HEK293 (cell line): Measurements from ENCODE around the gene PDCL3.

Source experiments
- RBAK ChIP-seq: fragments of 450-650 bp; formaldehyde crosslinking; IDR thresholded peaks from 2 replicates; pipeline ENCODE4 v1.5.1; 2016; ENCODE audit warnings: missing biosample characterization, missing genetic modification characterization
- ZFP69B ChIP-seq: fragments of 450-650 bp; formaldehyde crosslinking; IDR thresholded peaks from 2 replicates; pipeline ENCODE4 v1.5.1; 2016; ENCODE audit warnings: missing biosample characterization, missing genetic modification characterization
- ZNF112 ChIP-seq: fragments of 450-650 bp; formaldehyde crosslinking; IDR thresholded peaks from 2 replicates; pipeline ENCODE4 v1.5.0; 2017; ENCODE audit warnings: missing biosample characterization, missing genetic modification characterization
- ZNF146 ChIP-seq: fragments of 450-650 bp; formaldehyde crosslinking; IDR thresholded peaks from 2 replicates; pipeline ENCODE4 v1.5.1; 2016; ENCODE audit warnings: missing biosample characterization, missing genetic modification characterization
- ZNF155 ChIP-seq: fragments of 450-650 bp; formaldehyde crosslinking; IDR thresholded peaks from 2 replicates; pipeline ENCODE4 v1.5.1; 2016; ENCODE audit warnings: missing biosample characterization, missing genetic modification characterization
- ZNF169 ChIP-seq: fragments of 450-650 bp; formaldehyde crosslinking; IDR thresholded peaks from 2 replicates; pipeline ENCODE4 v1.5.1; 2016; ENCODE audit warnings: missing biosample characterization, missing genetic modification characterization
- ZNF423 ChIP-seq: fragments of 450-650 bp; formaldehyde crosslinking; IDR thresholded peaks from 2 replicates; pipeline ENCODE4 v1.5.1; 2016; ENCODE audit warnings: missing biosample characterization, missing genetic modification characterization
- ZNF48 ChIP-seq: fragments of 450-650 bp; formaldehyde crosslinking; IDR thresholded peaks from 2 replicates; pipeline ENCODE4 v1.5.1; 2016; ENCODE audit warnings: missing biosample characterization, missing genetic modification characterization
- ZNF707 ChIP-seq: fragments of 450-650 bp; formaldehyde crosslinking; IDR thresholded peaks from 2 replicates; pipeline ENCODE4 v1.5.1; 2016; ENCODE audit warnings: missing biosample characterization, missing genetic modification characterization
- TF ChIP-seq, protein P1 (sequence below): fragments of 450-650 bp; formaldehyde crosslinking; IDR thresholded peaks from 2 replicates; pipeline ENCODE4 v1.5.1; 2016; ENCODE audit warnings: missing biosample characterization, missing genetic modification characterization, borderline replicate concordance
- TF ChIP-seq, protein P2 (sequence below): fragments of 450-650 bp; formaldehyde crosslinking; IDR thresholded peaks from 2 replicates; pipeline ENCODE4 v1.5.1; 2017; ENCODE audit warnings: missing biosample characterization, missing genetic modification characterization
- TF ChIP-seq, protein P3 (sequence below): fragments of 450-650 bp; formaldehyde crosslinking; IDR thresholded peaks from 2 replicates; pipeline ENCODE4 v1.5.1; 2016; ENCODE audit warnings: missing biosample characterization, missing genetic modification characterization
- TF ChIP-seq, protein P4 (sequence below): fragments of 450-650 bp; formaldehyde crosslinking; IDR thresholded peaks from 2 replicates; pipeline ENCODE4 v1.5.1; 2016; ENCODE audit warnings: missing biosample characterization, missing genetic modification characterization
- TF ChIP-seq, protein P5 (sequence below): fragments of 450-650 bp; formaldehyde crosslinking; IDR thresholded peaks from 2 replicates; pipeline ENCODE4 v1.5.1; 2017; ENCODE audit warnings: missing biosample characterization, missing genetic modification characterization
- TF ChIP-seq, protein P6 (sequence below): fragments of 450-650 bp; formaldehyde crosslinking; IDR thresholded peaks from 2 replicates; pipeline ENCODE4 v1.5.1; 2016; ENCODE audit warnings: missing biosample characterization, missing genetic modification characterization
- TF ChIP-seq, protein P7 (sequence below): fragments of 450-650 bp; formaldehyde crosslinking; IDR thresholded peaks from 2 replicates; pipeline ENCODE4 v1.5.1; 2016; ENCODE audit warnings: missing biosample characterization, missing genetic modification characterization

The PDCL3 gene

DNA sequence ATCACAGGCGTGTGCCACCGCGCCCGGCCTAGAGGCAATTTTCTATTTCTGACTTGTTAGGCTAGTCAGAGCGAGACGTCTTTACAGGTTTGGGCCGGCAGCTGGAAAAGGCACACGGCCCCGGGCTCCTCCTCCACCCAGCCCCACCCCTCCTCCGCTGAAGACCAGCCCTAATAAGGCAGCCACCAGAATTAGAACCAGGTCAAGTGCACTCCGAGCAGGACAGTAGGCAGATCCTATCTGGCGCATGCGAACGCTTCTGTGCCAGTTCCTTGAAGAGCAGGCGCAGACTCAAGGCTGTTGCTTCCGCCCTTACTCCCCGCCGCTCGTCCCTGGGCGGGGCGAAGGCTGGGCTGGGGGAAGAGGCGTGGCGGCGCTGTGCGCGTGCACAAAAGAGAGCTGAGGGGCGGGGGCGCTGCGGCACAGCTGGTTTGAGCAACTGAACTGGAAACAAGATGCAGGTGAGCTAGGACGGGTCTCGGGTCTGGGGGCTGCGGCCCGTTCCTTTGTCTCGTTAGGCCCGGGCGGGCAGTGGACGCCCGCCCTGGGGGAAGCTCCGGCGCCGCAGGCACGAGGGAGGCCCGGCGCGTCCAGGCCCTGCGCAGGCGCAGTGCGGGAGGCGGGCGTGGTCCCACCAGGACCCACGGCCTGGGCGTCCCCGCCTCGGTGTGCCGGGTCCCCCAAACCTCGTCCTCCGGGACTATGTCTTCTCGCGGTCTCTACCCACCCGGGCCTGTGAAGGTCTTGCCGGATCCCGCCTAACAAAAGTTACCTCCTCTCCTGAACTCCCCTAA lies at the start of gene PDCL3 (continued):
- TF ChIP-seq, protein P1, sequence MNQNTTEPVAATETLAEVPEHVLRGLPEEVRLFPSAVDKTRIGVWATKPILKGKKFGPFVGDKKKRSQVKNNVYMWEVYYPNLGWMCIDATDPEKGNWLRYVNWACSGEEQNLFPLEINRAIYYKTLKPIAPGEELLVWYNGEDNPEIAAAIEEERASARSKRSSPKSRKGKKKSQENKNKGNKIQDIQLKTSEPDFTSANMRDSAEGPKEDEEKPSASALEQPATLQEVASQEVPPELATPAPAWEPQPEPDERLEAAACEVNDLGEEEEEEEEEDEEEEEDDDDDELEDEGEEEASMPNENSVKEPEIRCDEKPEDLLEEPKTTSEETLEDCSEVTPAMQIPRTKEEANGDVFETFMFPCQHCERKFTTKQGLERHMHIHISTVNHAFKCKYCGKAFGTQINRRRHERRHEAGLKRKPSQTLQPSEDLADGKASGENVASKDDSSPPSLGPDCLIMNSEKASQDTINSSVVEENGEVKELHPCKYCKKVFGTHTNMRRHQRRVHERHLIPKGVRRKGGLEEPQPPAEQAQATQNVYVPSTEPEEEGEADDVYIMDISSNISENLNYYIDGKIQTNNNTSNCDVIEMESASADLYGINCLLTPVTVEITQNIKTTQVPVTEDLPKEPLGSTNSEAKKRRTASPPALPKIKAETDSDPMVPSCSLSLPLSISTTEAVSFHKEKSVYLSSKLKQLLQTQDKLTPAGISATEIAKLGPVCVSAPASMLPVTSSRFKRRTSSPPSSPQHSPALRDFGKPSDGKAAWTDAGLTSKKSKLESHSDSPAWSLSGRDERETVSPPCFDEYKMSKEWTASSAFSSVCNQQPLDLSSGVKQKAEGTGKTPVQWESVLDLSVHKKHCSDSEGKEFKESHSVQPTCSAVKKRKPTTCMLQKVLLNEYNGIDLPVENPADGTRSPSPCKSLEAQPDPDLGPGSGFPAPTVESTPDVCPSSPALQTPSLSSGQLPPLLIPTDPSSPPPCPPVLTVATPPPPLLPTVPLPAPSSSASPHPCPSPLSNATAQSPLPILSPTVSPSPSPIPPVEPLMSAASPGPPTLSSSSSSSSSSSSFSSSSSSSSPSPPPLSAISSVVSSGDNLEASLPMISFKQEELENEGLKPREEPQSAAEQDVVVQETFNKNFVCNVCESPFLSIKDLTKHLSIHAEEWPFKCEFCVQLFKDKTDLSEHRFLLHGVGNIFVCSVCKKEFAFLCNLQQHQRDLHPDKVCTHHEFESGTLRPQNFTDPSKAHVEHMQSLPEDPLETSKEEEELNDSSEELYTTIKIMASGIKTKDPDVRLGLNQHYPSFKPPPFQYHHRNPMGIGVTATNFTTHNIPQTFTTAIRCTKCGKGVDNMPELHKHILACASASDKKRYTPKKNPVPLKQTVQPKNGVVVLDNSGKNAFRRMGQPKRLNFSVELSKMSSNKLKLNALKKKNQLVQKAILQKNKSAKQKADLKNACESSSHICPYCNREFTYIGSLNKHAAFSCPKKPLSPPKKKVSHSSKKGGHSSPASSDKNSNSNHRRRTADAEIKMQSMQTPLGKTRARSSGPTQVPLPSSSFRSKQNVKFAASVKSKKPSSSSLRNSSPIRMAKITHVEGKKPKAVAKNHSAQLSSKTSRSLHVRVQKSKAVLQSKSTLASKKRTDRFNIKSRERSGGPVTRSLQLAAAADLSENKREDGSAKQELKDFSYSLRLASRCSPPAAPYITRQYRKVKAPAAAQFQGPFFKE: no peak
- TF ChIP-seq RBAK (no peak), ZNF169 (no peak), ZNF423 (tag by site-specific recombination) (no peak), ZFP69B (no peak), ZNF112 (tag by site-specific recombination) (no peak), ZNF707 (tag by site-specific recombination) (no peak), ZNF146 (tag by site-specific recombination) (no peak), ZNF155 (tag by site-specific recombination) (no peak), ZNF48 (tag by site-specific recombination) (no peak)
- TF ChIP-seq, protein P2, sequence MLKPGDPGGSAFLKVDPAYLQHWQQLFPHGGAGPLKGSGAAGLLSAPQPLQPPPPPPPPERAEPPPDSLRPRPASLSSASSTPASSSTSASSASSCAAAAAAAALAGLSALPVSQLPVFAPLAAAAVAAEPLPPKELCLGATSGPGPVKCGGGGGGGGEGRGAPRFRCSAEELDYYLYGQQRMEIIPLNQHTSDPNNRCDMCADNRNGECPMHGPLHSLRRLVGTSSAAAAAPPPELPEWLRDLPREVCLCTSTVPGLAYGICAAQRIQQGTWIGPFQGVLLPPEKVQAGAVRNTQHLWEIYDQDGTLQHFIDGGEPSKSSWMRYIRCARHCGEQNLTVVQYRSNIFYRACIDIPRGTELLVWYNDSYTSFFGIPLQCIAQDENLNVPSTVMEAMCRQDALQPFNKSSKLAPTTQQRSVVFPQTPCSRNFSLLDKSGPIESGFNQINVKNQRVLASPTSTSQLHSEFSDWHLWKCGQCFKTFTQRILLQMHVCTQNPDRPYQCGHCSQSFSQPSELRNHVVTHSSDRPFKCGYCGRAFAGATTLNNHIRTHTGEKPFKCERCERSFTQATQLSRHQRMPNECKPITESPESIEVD (tag by site-specific recombination): no peak
- TF ChIP-seq, protein P3, sequence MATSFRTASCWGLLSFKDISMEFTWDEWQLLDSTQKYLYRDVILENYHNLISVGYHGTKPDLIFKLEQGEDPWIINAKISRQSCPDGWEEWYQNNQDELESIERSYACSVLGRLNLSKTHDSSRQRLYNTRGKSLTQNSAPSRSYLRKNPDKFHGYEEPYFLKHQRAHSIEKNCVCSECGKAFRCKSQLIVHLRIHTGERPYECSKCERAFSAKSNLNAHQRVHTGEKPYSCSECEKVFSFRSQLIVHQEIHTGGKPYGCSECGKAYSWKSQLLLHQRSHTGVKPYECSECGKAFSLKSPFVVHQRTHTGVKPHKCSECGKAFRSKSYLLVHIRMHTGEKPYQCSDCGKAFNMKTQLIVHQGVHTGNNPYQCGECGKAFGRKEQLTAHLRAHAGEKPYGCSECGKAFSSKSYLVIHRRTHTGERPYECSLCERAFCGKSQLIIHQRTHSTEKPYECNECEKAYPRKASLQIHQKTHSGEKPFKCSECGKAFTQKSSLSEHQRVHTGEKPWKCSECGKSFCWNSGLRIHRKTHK (tag by site-specific recombination): no peak
- TF ChIP-seq, protein P4, sequence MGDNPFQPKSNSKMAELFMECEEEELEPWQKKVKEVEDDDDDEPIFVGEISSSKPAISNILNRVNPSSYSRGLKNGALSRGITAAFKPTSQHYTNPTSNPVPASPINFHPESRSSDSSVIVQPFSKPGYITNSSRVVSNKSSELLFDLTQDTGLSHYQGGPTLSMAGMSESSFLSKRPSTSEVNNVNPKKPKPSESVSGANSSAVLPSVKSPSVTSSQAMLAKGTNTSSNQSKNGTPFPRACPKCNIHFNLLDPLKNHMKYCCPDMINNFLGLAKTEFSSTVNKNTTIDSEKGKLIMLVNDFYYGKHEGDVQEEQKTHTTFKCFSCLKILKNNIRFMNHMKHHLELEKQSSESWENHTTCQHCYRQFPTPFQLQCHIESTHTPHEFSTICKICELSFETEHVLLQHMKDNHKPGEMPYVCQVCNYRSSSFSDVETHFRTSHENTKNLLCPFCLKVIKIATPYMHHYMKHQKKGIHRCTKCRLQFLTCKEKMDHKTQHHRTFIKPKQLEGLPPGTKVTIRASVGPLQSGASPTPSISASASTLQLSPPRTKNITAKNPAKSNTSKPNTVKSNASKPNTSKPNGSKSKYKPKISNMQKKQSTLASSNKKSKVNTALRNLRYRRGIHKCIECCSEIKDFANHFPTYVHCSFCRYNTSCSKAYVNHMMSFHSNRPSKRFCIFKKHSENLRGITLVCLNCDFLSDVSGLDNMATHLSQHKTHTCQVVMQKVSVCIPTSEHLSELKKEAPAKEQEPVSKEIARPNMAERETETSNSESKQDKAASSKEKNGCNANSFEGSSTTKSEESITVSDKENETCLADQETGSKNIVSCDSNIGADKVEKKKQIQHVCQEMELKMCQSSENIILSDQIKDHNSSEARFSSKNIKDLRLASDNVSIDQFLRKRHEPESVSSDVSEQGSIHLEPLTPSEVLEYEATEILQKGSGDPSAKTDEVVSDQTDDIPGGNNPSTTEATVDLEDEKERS: no peak
- TF ChIP-seq, protein P5, sequence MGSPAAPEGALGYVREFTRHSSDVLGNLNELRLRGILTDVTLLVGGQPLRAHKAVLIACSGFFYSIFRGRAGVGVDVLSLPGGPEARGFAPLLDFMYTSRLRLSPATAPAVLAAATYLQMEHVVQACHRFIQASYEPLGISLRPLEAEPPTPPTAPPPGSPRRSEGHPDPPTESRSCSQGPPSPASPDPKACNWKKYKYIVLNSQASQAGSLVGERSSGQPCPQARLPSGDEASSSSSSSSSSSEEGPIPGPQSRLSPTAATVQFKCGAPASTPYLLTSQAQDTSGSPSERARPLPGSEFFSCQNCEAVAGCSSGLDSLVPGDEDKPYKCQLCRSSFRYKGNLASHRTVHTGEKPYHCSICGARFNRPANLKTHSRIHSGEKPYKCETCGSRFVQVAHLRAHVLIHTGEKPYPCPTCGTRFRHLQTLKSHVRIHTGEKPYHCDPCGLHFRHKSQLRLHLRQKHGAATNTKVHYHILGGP (tag by site-specific recombination): no peak
- TF ChIP-seq, protein P6, sequence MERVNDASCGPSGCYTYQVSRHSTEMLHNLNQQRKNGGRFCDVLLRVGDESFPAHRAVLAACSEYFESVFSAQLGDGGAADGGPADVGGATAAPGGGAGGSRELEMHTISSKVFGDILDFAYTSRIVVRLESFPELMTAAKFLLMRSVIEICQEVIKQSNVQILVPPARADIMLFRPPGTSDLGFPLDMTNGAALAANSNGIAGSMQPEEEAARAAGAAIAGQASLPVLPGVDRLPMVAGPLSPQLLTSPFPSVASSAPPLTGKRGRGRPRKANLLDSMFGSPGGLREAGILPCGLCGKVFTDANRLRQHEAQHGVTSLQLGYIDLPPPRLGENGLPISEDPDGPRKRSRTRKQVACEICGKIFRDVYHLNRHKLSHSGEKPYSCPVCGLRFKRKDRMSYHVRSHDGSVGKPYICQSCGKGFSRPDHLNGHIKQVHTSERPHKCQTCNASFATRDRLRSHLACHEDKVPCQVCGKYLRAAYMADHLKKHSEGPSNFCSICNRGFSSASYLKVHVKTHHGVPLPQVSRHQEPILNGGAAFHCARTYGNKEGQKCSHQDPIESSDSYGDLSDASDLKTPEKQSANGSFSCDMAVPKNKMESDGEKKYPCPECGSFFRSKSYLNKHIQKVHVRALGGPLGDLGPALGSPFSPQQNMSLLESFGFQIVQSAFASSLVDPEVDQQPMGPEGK (tag by site-specific recombination): peak; percentile 75; the same call in 1 of the 2 replicates
- TF ChIP-seq, protein P7, sequence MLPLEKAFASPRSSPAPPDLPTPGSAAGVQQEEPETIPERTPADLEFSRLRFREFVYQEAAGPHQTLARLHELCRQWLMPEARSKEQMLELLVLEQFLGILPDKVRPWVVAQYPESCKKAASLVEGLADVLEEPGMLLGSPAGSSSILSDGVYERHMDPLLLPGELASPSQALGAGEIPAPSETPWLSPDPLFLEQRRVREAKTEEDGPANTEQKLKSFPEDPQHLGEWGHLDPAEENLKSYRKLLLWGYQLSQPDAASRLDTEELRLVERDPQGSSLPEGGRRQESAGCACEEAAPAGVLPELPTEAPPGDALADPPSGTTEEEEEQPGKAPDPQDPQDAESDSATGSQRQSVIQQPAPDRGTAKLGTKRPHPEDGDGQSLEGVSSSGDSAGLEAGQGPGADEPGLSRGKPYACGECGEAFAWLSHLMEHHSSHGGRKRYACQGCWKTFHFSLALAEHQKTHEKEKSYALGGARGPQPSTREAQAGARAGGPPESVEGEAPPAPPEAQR (tag by site-specific recombination): no peak
